Activated CD4-positive, alpha-beta T cell treated with anti-CD3 and anti-CD28 coated beads, Interleukin-2, amount 50 U/mL, for 1 hour (primary cell): ENCODE data around the gene KRTAP5-8.
"Not testable (repeated sequence)": the region's sequence is repeated elsewhere in the genome, so short reads cannot be mapped to it uniquely, and the experiment has no call there.

Experiments used
- DNase-seq: peaks from one replicate; pipeline ENCODE4 v3.0.0-alpha.2; 2020

The KRTAP5-8 gene

GRCh38 chr11:71518506-71519471 is 19.0 kb upstream of the KRTAP5-8 start:
- DNase-seq, result no peak

GRCh38 chr11:71519546-71519945 is 18.3 kb upstream of the KRTAP5-8 start:
- no peak for DNase-seq

GRCh38 chr11:71525188-71525937 is 12.5 kb upstream of the KRTAP5-8 start:
- no peak for DNase-seq

- no peak for DNase-seq
Observed at GRCh38 chr11:71525938-71526495, 11.8 kb upstream of the KRTAP5-8 start.

- DNase-seq, result not testable (repeated sequence)
Observed at GRCh38 chr11:71526796-71527575, 10.8 kb upstream of the KRTAP5-8 start, which contains the start of gene KRTAP5-7. TSS of gene KRTAP5-7 (plus strand) at chr11:71527267. CDS start at chr11:71527301, 34 bp downstream.

DNA sequence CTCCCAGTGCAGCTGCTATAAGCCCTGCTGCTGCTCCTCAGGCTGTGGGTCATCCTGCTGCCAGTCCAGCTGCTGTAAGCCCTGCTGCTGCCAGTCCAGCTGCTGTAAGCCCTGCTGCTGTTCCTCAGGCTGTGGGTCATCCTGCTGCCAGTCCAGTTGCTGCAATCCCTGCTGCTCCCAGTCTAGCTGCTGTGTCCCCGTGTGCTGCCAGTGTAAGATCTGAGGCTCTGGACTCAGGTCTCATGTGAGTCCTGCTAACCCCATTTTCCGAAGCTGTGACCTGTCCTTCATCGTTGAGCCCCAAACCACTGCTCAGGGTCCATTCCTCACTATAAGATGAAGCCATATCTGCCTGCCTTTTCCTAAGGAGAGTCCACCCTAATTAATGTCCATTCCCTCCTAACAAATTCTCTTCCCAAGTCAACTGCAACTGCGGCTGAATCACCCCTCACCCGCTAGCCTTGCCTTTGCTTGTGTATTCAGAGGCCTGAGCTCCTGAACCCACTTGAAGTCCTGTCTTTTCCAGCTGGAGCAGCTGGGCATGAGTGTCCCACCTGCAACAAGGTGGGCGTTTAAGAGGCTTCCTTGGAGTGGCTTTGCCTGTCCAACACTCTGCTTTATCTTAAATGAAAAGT is 10.1 kb upstream of the KRTAP5-8 start:
- no peak for DNase-seq

- no peak for DNase-seq
Observed at GRCh38 chr11:71530602-71531001, 7.2 kb upstream of the KRTAP5-8 start.

- DNase-seq, result no peak
Observed at GRCh38 chr11:71532036-71532610, 5.7 kb upstream of the KRTAP5-8 start.

- DNase-seq, result not testable (repeated sequence)
Observed at GRCh38 chr11:71534711-71535608, 2.9 kb upstream of the KRTAP5-8 start.

DNA sequence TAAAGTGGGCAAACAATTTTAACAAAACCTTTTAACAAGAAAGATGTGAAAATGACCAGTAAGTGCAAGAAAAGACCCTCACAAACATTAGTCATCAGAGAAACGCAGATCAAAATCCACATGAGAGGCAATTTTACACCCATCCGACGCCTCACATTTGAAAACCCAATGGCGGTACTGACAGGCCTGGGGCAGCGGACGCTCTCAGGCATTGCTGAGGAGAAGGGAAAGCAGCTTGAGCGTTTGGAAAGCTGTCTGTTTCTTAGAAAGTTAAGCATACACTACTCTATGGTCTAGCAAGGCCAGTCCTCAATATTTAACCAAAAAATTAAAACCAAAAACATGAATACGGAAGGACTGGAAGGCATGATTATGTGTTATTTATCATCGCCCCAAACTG is 2.0 kb upstream of the KRTAP5-8 start:
- DNase-seq, result no peak

DNA sequence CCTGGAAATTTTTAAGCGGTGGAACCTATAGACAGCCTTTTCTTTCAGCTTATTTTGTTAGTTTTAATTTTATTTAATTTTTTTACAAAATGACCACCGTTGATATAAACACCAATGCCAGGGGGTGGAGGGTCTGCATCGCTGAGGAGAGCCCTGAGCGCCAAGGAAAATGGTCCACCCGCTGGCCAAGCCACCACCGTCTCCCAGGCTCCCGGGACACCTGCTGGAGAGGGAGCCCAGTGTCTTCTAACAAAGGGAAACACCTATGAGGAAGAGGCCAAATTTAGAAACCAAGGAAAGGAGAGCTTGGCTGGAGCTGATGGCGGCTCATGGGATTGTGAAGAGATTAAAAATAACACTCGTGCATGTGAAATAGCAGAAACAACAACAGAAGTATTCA is 288 bp upstream of the KRTAP5-8 start:
- no peak for DNase-seq

DNA sequence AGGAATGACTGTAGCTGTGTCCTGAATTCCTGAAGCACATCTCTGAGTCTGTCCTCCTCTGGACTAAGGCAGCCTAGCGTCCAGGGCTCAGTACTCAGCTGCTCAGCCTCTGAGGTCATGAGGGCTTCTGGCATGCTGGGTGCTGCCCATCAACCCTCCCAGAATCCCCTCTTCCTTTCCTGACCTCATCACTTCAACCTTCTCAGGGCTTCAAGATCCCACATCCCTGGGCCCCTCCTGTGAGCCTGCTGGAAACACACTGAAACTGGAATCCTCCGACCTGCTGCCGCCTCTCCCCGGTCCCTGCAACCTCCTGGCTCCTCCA is 803 bp downstream of the KRTAP5-8 start:
- no peak for DNase-seq

DNA sequence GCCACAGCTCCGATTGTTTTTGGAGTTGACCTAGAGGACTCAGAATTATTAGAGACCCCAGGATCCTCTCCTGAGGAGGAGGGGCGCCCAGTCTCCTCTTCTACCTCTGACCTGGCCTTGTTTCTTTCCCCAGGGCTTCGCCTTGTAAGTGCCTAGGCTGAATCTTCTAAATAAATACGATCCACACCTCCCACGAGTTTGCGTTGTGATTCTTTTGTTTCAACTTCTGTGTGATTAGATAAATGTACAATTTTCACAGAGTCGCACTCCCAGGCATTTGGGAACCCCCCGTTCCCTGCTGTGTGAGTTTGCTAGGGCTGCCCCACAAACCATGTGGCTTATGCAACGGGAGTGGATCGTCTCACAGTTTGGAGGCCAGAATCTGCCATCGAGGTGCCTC is 1.2 kb downstream of the KRTAP5-8 start:
- no peak for DNase-seq

- DNase-seq, result not testable (repeated sequence)
Observed at GRCh38 chr11:71539971-71540370, 2.1 kb downstream of the KRTAP5-8 start.

- not testable (repeated sequence) for DNase-seq
Observed at GRCh38 chr11:71540521-71541304, 2.9 kb downstream of the KRTAP5-8 start.

- no peak for DNase-seq
Observed at GRCh38 chr11:71542382-71542781, 4.6 kb downstream of the KRTAP5-8 start.

GRCh38 chr11:71542879-71543777 is 5.3 kb downstream of the KRTAP5-8 start:
- DNase-seq, result no peak

DNA sequence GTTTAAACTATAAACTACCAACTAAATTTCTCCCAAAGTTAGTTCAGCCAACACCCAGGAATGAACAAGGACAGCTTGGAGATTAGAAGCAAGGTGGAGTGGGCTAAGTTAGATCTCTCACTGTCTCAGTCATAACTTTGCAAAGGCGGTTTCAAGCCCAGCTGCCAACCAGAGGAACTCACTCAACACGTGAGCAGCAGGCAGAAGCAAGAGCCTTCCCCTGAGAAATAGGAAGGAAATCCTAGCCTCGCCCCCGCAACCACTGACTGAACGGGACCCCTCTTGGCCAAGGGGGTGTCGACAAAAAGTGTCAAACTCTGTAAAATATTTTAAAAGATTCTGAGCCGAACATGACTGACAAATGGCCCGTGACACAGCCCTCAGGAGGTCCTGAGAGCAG is 6.0 kb downstream of the KRTAP5-8 start:
- no peak for DNase-seq
